Measurements from ENCODE around the gene MAST1. TPM values are rescaled to one million over a fixed set of nuclear protein-coding genes. Genes with fewer than 3 reads are reported as not detected.
A peak's percentile ranks its signal among the peaks of the same experiment; 100 is the strongest.
"Not testable (repeated sequence)": the region's sequence is repeated elsewhere in the genome, so short reads cannot be mapped to it uniquely, and the experiment has no call there.

Gene MAST1
- total RNA-seq, 2 experiments from 2014 or later, result 2.4 to 3.0 TPM

GRCh38 chr19:12797141-12797587 is 41.2 kb upstream of the MAST1 start:
- ATAC-seq, result no peak
- POLR2A ChIA-PET, result interaction anchor here (0.7 to 3.6 kb wide), 6 partner anchors 14 to 40 kb away, joined by 3 to 26 read pairs (median 9); partner anchors contain the start of gene HOOK2
- intact Hi-C loops (cut with micrococcal nuclease), result loop anchor here (2.0 kb wide), 1 partner anchor 36 kb away; no protein-coding TSS in a partner anchor
- CTCF ChIA-PET, result interaction anchor here (1.1 to 14.2 kb wide), 15 partner anchors 9 to 125 kb away, joined by 3 to 480 read pairs (median 8); partner anchors contain the start of genes GET3, RNASEH2A and TRIR
- Mint-ChIP-seq H3K9me3 (no peaks in the 10 kb centered on the region), H3K4me1 (ENCODE audit: low read depth) (peaks cover 35% of the 10 kb centered on the region), H3K36me3 (ENCODE audit: low read depth) (peaks cover 32% of the 10 kb centered on the region), H3K4me3 (no peak overlapping the region), H3K27me3 (no peaks in the 10 kb centered on the region), H3K27ac (no peak overlapping the region)
- TF ChIP-seq CTCF (IDR thresholded peaks at IDR 0.05), result no peak
- DNase-seq, result no peak

GRCh38 chr19:12797607-12798006 is 40.7 kb upstream of the MAST1 start:
- not testable (repeated sequence) for H3K9me3 Mint-ChIP-seq
- POLR2A ChIA-PET, result interaction anchor here (0.8 to 3.6 kb wide), 4 partner anchors 13 to 35 kb away, joined by 3 to 26 read pairs (median 9); partner anchors contain the start of gene HOOK2

GRCh38 chr19:12799742-12800465 is 38.4 kb upstream of the MAST1 start:
- Mint-ChIP-seq H3K4me1 (ENCODE audit: low read depth) (peaks cover 31% of the 10 kb centered on the region), H3K4me3 (peak overlapping the region; percentile 90), H3K27me3 (peaks cover 2% of the 10 kb centered on the region), H3K27ac (no peak overlapping the region), H3K9me3 (no peaks in the 10 kb centered on the region), H3K36me3 (ENCODE audit: low read depth) (peaks cover 16% of the 10 kb centered on the region)
- DNase-seq (no peak), ATAC-seq (no peak)
- POLR2A ChIA-PET, result interaction anchor here (0.7 to 2.9 kb wide), 6 partner anchors 9 to 140 kb away, joined by 3 to 10 read pairs (median 5); partner anchors contain the start of genes DHPS, FBXW9 and JUNB
- intact Hi-C loops (cut with micrococcal nuclease), result no loop called here
- CTCF ChIA-PET, result interaction anchor here (0.7 to 14.2 kb wide), 5 partner anchors 20 to 48 kb away, joined by 4 to 480 read pairs (median 61); no protein-coding TSS in a partner anchor
- TF ChIP-seq CTCF (IDR thresholded peaks at IDR 0.05), result no peak

More at GRCh38 chr19:12797607-12798006, 40.7 kb upstream of the MAST1 start:
- Mint-ChIP-seq H3K4me1 (ENCODE audit: low read depth) (peaks cover 40% of the 10 kb centered on the region), H3K36me3 (ENCODE audit: low read depth) (peaks cover 29% of the 10 kb centered on the region)
- intact Hi-C loops (cut with micrococcal nuclease), result loop anchor here (2.0 kb wide), 1 partner anchor 37 kb away; no protein-coding TSS in a partner anchor
- ATAC-seq, H3K4me3 Mint-ChIP-seq, H3K27me3 Mint-ChIP-seq, H3K27ac Mint-ChIP-seq, DNase-seq: not testable (repeated sequence)
- CTCF ChIA-PET, result interaction anchor here (1.1 to 14.2 kb wide), 7 partner anchors 8 to 101 kb away, joined by 3 to 480 read pairs (median 49); partner anchors contain the start of gene RNASEH2A

GRCh38 chr19:12800466-12800770 is 37.9 kb upstream of the MAST1 start:
- ChIA-PET POLR2A (interaction anchor here (0.6 to 2.9 kb wide), 7 partner anchors 9 to 119 kb away, joined by 3 to 10 read pairs (median 6); partner anchors contain the start of genes DHPS, FBXW9, JUNB and TRIR), CTCF (interaction anchor here (6.7 to 14.2 kb wide), 4 partner anchors 20 to 48 kb away, joined by 49 to 480 read pairs (median 194); no protein-coding TSS in a partner anchor)
- no peak for DNase-seq
- TF ChIP-seq CTCF (IDR thresholded peaks at IDR 0.05), result no peak
- no peak for ATAC-seq
- peak overlapping the region; percentile 90 for H3K4me3 Mint-ChIP-seq
- H3K4me1 Mint-ChIP-seq (ENCODE audit: low read depth), result peaks cover 30% of the 10 kb centered on the region
- intact Hi-C loops (cut with micrococcal nuclease), result no loop called here
- peak overlapping the region; percentile 81 for H3K27ac Mint-ChIP-seq
- peaks cover 2% of the 10 kb centered on the region for H3K27me3 Mint-ChIP-seq
- H3K36me3 Mint-ChIP-seq (ENCODE audit: low read depth), result peaks cover 16% of the 10 kb centered on the region
- no peaks in the 10 kb centered on the region for H3K9me3 Mint-ChIP-seq

- Mint-ChIP-seq H3K4me3 (peak overlapping the region; percentile 90), H3K36me3 (ENCODE audit: low read depth) (peaks cover 16% of the 10 kb centered on the region), H3K9me3 (no peaks in the 10 kb centered on the region), H3K27ac (peak overlapping the region; percentile 81), H3K4me1 (ENCODE audit: low read depth) (peaks cover 28% of the 10 kb centered on the region), H3K27me3 (peaks cover 2% of the 10 kb centered on the region)
- TF ChIP-seq CTCF (IDR thresholded peaks at IDR 0.05), result no peak
- intact Hi-C loops (cut with micrococcal nuclease), result no loop called here
- DNase-seq, result peak; percentile 43
- ChIA-PET POLR2A (interaction anchor here (0.6 to 2.9 kb wide), 9 partner anchors 10 to 120 kb away, joined by 3 to 10 read pairs (median 6); partner anchors contain the start of genes DHPS, FBXW9, JUNB and TRIR), CTCF (interaction anchor here (6.7 to 14.2 kb wide), 4 partner anchors 21 to 47 kb away, joined by 49 to 480 read pairs (median 194); no protein-coding TSS in a partner anchor)
- peak; percentile 21 for ATAC-seq
Observed at GRCh38 chr19:12800923-12801465, 37.3 kb upstream of the MAST1 start.
